IMR-90 (cell line): ENCODE measurements around the gene MEF2C.

Experiments
- FOS ChIP-seq: fragments of 150-350 bp; IDR thresholded peaks from 2 replicates; pipeline ENCODE4 v1.6.1; 2016; ENCODE audit warnings: low read depth, low read length
- MAZ ChIP-seq: IDR thresholded peaks from 2 replicates; pipeline ENCODE4 v1.6.1; 2012; ENCODE audit warnings: low read depth, mild to moderate bottlenecking, low read length, improper control_type of control experiment, moderate library complexity, borderline replicate concordance
- POLR2A ChIP-seq: IDR thresholded peaks from 2 replicates; pipeline ENCODE4 v1.6.1; 2012; ENCODE audit warnings: mild to moderate bottlenecking, low read depth, low read length
- RAD21 ChIP-seq: IDR thresholded peaks from 2 replicates; pipeline ENCODE4 v1.6.1; 2012; ENCODE audit warnings: low read length, improper control_type of control experiment
- SMC3 ChIP-seq: fragments of 150-350 bp; IDR thresholded peaks from 2 replicates; pipeline ENCODE4 v1.6.1; 2016; ENCODE audit warnings: low read depth, mild to moderate bottlenecking, antibody characterized with exemption, low read length, moderate library complexity
- TF ChIP-seq, protein P1 (sequence below): fragments of 150-350 bp; IDR thresholded peaks from 2 replicates; pipeline ENCODE4 v1.6.1; 2016; ENCODE audit warnings: low read depth, mild to moderate bottlenecking, low read length, moderate library complexity, borderline replicate concordance
- TF ChIP-seq, protein P2 (sequence below): conservative IDR thresholded peaks from 2 replicates; pipeline ENCODE4 v1.5.1; 2012; ENCODE audit warnings: mild to moderate bottlenecking, low read depth, low read length, improper control_type of control experiment

DNA sequence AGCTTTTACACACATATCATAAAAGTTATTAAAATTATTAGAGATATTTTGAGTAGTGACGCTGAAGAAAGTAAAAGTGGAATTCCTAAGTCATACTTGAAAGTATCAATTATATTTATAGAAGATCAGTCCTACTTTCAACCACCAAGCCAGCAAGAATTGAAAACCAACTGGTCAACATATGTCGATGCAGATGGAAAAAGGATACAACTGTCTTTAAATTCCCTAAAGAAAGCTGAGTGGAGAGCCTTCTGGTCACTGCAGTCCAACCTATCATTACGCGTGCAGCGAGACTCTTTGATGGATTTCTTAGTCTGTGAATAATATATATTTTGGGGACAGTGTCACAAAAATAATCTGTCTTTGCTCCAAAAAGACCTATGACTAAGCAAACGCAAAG is 15.3 kb downstream of the MEF2C start:
- TF ChIP-seq, protein P1, sequence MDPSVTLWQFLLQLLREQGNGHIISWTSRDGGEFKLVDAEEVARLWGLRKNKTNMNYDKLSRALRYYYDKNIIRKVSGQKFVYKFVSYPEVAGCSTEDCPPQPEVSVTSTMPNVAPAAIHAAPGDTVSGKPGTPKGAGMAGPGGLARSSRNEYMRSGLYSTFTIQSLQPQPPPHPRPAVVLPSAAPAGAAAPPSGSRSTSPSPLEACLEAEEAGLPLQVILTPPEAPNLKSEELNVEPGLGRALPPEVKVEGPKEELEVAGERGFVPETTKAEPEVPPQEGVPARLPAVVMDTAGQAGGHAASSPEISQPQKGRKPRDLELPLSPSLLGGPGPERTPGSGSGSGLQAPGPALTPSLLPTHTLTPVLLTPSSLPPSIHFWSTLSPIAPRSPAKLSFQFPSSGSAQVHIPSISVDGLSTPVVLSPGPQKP, result no peak
- no peak for TF ChIP-seq RAD21
- TF ChIP-seq, protein P2, sequence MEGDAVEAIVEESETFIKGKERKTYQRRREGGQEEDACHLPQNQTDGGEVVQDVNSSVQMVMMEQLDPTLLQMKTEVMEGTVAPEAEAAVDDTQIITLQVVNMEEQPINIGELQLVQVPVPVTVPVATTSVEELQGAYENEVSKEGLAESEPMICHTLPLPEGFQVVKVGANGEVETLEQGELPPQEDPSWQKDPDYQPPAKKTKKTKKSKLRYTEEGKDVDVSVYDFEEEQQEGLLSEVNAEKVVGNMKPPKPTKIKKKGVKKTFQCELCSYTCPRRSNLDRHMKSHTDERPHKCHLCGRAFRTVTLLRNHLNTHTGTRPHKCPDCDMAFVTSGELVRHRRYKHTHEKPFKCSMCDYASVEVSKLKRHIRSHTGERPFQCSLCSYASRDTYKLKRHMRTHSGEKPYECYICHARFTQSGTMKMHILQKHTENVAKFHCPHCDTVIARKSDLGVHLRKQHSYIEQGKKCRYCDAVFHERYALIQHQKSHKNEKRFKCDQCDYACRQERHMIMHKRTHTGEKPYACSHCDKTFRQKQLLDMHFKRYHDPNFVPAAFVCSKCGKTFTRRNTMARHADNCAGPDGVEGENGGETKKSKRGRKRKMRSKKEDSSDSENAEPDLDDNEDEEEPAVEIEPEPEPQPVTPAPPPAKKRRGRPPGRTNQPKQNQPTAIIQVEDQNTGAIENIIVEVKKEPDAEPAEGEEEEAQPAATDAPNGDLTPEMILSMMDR, result no peak
- TF ChIP-seq FOS, result no peak
- TF ChIP-seq POLR2A, result no peak
- TF ChIP-seq SMC3, result no peak
- no peak for TF ChIP-seq MAZ
